CD4-positive, alpha-beta T cell treated with Interleukin-17A for 4 hours (primary cell): ENCODE results near the gene TTC9B.

ENCODE experiments used
- DNase-seq: peaks from one replicate; pipeline ENCODE4 v3.0.0-alpha.2; 2020; ENCODE audit warnings: mixed read lengths

TTC9B gene

DNA sequence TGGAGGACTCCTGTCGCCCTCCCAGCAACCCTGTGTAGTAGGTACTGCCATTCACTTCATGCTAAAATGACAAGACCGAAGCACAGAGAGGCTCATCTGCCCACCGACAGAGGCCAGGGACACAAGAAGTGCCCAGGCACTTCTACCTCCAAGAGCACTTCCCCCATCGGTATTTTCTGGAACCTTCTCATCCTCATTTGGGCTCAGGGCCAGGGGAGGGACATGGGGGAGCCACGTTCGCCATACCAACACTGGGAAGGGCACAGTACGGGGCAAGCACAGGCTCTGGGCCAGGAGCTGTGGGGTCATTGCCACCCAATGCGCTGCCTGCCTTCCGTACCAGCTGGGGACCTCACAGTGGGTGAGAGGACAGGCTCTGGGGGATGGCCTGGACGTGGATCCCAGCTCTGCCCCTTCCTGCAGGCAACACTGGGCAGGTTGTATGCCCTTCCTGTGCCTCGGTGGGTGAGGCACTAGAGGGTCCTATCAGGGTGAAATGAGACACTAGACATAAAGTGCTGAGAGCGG is 29.6 kb upstream of the TTC9B start:
- no peak for DNase-seq

GRCh38 chr19:40247178-40247577 is 29.0 kb upstream of the TTC9B start:
- no peak for DNase-seq

DNA sequence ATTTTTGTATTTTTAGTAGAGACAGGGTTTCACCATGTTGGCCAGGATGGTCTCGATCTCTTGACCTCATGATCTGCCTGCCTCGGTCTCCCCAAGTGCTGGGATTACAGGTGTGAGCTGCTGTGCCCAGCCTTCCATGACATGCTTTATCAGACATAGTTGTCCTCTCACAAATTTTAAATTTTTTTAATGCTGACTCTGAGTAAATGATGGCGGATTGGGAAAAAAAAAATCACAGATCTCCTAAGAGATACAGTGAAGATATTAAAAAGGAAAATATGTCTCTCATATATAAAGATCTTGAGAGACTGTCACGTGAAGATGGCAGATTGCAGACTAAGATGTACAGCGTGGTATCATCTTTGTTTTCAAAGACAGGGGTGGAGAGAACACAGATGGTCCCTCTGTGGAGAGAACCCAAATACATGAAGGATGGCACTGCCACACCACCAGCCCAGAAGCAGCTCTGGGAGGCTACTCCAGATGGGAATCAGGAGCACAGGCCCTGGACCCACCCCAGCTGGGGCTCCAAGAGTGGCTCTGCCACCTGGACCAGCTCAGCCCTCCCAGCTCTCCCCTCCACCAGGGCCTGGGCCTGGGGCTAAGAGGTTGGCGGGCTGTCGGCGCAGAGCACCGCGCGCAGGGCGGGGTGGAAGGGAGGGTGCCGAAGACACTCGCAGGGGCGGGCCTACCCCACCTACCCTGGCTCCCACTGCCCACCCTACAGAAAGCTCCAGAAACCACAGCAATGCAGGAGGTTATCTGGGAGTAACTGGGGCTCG is 28.3 kb upstream of the TTC9B start:
- DNase-seq = no peak

GRCh38 chr19:40245506-40246128 is 27.4 kb upstream of the TTC9B start:
- DNase-seq = no peak

- no peak for DNase-seq
Measured at GRCh38 chr19:40244579-40245317, 26.6 kb upstream of the TTC9B start.

DNA sequence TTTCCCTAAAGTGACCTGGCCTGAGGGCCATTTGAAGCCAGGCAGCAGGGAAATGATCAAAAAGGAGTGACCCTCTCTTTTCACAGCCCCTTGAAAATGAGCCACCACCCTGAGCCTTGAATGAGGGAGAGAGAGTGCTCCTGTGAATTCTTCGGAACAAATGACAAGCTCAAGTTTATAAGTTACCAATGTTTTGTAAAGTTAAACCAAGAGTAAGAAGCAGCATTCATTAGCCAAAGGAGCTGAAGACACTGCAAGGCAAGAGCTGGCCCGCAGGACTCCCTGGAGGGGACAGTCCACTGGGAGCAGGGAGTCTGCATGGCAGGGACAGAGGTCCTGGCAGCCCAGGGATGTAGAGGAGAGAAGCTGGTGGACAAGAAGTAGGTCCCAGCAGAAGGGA is 25.0 kb upstream of the TTC9B start:
- DNase-seq = no peak

GRCh38 chr19:40242480-40242879 is 24.3 kb upstream of the TTC9B start:
- no peak for DNase-seq

- DNase-seq = no peak
Measured at GRCh38 chr19:40241809-40242384, 23.7 kb upstream of the TTC9B start.

DNA sequence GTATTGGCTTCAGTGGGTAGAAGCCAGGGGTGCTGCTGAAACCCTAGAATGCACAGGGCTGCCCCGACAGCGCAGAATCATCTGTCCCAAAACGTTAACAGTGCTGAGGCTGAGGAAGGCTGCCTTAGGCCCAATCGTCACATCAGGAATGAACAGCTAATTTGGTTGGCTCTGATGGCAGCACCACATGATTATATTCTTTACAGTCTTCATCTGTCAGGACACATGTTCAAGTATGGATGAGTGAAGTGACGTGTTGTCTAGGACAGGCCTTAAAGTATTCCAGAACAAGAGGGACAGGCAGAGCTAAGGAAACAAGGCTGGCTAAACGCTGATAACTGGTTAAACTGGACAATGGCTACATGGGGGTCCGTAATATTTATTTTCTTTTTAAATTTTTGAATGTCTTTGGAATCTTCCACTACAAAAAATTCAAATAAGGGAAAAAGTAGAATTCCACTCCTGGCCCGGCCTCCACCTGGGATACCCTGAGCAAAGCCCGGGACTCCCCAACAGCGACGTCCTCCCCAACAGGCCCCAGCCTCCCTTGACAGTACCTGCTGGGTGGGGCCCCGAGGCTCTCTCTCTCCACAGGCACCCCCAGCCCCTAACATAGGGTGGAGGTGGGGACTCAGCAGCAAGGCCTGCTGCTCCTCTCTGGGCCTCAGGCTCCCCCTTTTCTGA is 23.1 kb upstream of the TTC9B start:
- no peak for DNase-seq

DNA sequence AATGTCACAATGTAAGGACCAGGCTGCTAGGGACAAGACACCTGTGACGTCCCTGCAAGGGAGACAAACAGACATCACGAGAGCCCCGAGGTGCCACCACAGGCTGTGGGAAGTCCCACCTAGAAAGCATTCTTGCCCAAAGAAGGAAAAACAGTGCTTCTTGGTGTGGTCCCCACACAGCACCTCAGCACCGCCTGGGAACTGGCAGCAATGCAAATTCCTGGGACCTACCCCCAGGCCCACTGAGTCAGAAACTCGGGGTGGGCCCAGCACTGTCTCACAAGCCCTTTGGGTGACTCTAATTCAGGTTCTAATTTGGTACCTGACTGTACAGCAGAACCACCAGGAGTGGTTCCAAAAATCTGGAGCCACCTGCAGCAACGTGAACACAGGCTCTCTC is 22.1 kb upstream of the TTC9B start:
- no peak for DNase-seq

DNA sequence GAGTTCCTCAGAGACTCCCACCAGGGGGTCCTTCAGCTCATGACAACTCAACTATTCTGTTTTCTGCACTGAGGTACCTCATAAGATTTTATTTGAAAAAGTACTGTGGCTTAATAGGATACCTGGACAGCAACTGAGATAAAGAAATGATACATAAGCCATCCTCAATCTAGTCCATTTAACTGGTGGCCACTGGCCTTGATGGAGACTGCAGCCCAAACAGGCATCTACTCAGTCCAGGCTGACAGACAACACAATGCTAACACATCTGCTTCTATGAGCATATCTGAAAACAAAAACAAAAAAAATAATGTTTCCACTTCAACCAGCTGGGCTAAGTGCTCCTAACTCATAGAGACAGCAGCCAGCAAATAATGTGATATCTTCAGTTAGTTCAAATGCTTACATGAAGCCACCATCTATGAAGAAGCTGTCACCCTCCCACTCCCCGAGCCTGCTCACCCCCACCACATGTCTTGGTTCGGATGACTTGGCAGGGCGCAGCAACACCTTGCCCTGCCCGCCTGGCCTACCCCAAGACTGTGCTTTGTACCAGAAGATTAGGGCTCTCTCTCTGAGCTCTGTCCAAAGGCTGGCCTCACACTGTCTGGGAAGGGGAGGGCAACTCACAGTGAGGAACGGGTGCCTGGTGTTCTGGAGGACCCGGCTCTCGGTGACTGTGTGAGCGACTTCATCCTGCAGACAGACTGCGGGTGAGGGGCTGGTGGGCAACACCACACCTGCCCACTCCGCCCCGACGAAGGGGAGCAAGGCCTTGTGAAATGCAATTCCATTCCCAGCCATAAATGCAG is 21.4 kb upstream of the TTC9B start:
- DNase-seq = no peak

GRCh38 chr19:40238775-40239174 is 20.6 kb upstream of the TTC9B start:
- no peak for DNase-seq

- DNase-seq = no peak
Measured at GRCh38 chr19:40237791-40238190, 19.6 kb upstream of the TTC9B start.

- DNase-seq = no peak
Measured at GRCh38 chr19:40236366-40236765, 18.2 kb upstream of the TTC9B start.

DNA sequence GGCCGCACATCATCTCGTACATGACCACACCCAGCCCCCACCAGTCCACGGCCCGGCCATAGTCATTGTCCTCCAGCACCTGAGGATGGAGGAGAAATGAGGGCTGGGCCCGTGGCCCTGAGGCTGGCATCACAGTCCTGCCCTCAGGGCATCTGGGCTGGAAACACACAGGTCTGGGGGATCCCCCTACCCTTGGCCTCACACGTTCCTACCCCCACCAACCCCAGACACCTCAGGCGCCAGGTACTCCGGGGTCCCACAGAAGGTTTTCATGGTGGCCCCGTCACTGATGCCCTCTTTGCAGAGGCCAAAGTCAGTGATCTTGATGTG is 17.8 kb upstream of the TTC9B start:
- DNase-seq = no peak

GRCh38 chr19:40235238-40236025 is 17.2 kb upstream of the TTC9B start:
- no peak for DNase-seq

GRCh38 chr19:40234429-40235237 is 16.4 kb upstream of the TTC9B start:
- no peak for DNase-seq

GRCh38 chr19:40233811-40234389 is 15.7 kb upstream of the TTC9B start:
- DNase-seq = no peak

- DNase-seq = no peak
Measured at GRCh38 chr19:40232949-40233810, 15.0 kb upstream of the TTC9B start.
